HepG2 (cell line): ENCODE results near the gene ARFIP1.

Source experiments
- AFF4 ChIP-seq: sonication (generic); formaldehyde crosslinking; IDR thresholded peaks from 2 replicates; pipeline ENCODE4 v1.4.0; 2020; ENCODE audit warnings: missing genetic modification reagents
- CREB1 ChIP-seq, 2 experiments: fragments of 450-650 bp in 1 of 2; IDR thresholded peaks; 2 replicates each; pipeline ENCODE4 v1.6.1; 2016 to 2017; ENCODE audit warnings: control low read depth in 1 of 2, mild to moderate bottlenecking in 1 of 2, missing compliant biosample characterization in 1 of 2, missing genetic modification characterization in 1 of 2
- ELK4 ChIP-seq: sonication (generic); formaldehyde crosslinking; IDR thresholded peaks from 2 replicates; pipeline ENCODE4 v1.9.0; 2021; ENCODE audit warnings: missing genetic modification reagents, borderline replicate concordance
- MATR3 ChIP-seq: sonication (generic); formaldehyde crosslinking; IDR thresholded peaks from 2 replicates; pipeline ENCODE4 v1.4.0; 2020; ENCODE audit warnings: missing genetic modification reagents
- MLX ChIP-seq: IDR thresholded peaks from 2 replicates; pipeline ENCODE4 v1.6.1; 2016
- MNT ChIP-seq: fragments of 450-650 bp; IDR thresholded peaks from 2 replicates; pipeline ENCODE4 v1.6.1; 2016
- POLR2A ChIP-seq, 2 experiments: IDR thresholded peaks; 2 replicates each; pipeline ENCODE4 v1.6.1; 2011; ENCODE audit warnings: low read depth in 2 of 2, low read length in 2 of 2, mild to moderate bottlenecking in 1 of 2, moderate library complexity in 1 of 2; ENCODE audit not compliant: insufficient read depth in 1 of 2
- POLR2AphosphoS5 ChIP-seq: IDR thresholded peaks from 2 replicates; pipeline ENCODE4 v1.6.1; 2012; ENCODE audit warnings: low read depth, low read length
- TRAFD1 ChIP-seq: sonication (generic); formaldehyde crosslinking; IDR thresholded peaks from 2 replicates; pipeline ENCODE4 v1.5.1; 2020; ENCODE audit warnings: missing genetic modification reagents, mild to moderate bottlenecking, borderline replicate concordance
- ZSCAN29 ChIP-seq: sonication (generic); formaldehyde crosslinking; conservative IDR thresholded peaks from 2 replicates; pipeline ENCODE4 v1.4.0; 2020; ENCODE audit warnings: mild to moderate bottlenecking, missing genetic modification reagents

- TF ChIP-seq AFF4 (CRISPR knock-in tag) (no peak), CREB1 (IDR thresholded peaks at IDR 0.05) (no peak), CREB1 (CRISPR knock-in tag; IDR thresholded peaks at IDR 0.05) (no peak), MATR3 (CRISPR knock-in tag) (no peak), ZSCAN29 (CRISPR knock-in tag) (no peak), POLR2AphosphoS5 (no peak), TRAFD1 (no peak), ELK4 (CRISPR knock-in tag) (no peak), POLR2A (IDR thresholded peaks at IDR 0.05; ENCODE audit: insufficient read depth in 1 of 2, low read depth in 2 of 2, low read length in 2 of 2) (no peak), MLX (no peak), MNT (no peak)
These were observed 100.5 kb downstream of the ARFIP1 start for GRCh38 chr4:152880263-152880662.
